Heart left ventricle (tissue), 16 donors: ENCODE data around the gene AQP11. TPM values are rescaled to one million over a fixed set of nuclear protein-coding genes. Genes with fewer than 3 reads are reported as not detected.

Source experiments
- ATAC-seq, 4 donors: fragments of 200-7000 bp; cut with Tn5 transposase; one replicate each; pipeline ENCODE4 v1.9.1; 2020 to 2022; ENCODE audit warnings: moderate library complexity in 4 of 4, mild to moderate bottlenecking in 3 of 4, moderate number of reproducible peaks in 1 of 4
- DNase-seq, 5 donors: peaks; one replicate each; pipeline ENCODE4 v3.0.0-alpha.2; 2020
- H3K27ac ChIP-seq, 12 donors: fragments of 200-600 bp; sonication (generic) in 4 of 12; one replicate each; pipeline versions ENCODE4 v1.5.0 to v1.8.0; 2016 to 2022; ENCODE audit warnings: mild to moderate bottlenecking in 2 of 12
- H3K27me3 ChIP-seq, 9 donors: fragments of 200-600 bp; sonication (generic) in 2 of 9; one replicate each; pipeline versions ENCODE4 v1.5.1 to v1.8.0; 2016 to 2022; ENCODE audit warnings: mild to moderate bottlenecking in 3 of 9
- H3K36me3 ChIP-seq, 9 donors: fragments of 200-600 bp; sonication (generic) in 2 of 9; one replicate each; pipeline versions ENCODE4 v1.5.0 to v1.8.0; 2018 to 2022; ENCODE audit warnings: mild to moderate bottlenecking in 2 of 9
- H3K4me1 ChIP-seq, 12 donors: fragments of 200-600 bp; sonication (generic) in 4 of 12; one replicate each; pipeline versions ENCODE4 v1.5.0 to v1.8.0; 2016 to 2022; ENCODE audit warnings: mild to moderate bottlenecking in 3 of 12
- H3K4me3 ChIP-seq, 12 donors: fragments of 200-600 bp; sonication (generic) in 4 of 12; one replicate each; pipeline versions ENCODE4 v1.5.0 to v1.8.0; 2017 to 2022; ENCODE audit warnings: mild to moderate bottlenecking in 9 of 12, moderate library complexity in 4 of 12
- H3K9me3 ChIP-seq, 12 donors: fragments of 200-600 bp; sonication (generic) in 4 of 12; one replicate each; pipeline versions ENCODE4 v1.5.0 to v1.8.0; 2016 to 2022; ENCODE audit warnings: mild to moderate bottlenecking in 1 of 12
- CTCF ChIP-seq, 12 donors: fragments of 200-600 bp; sonication (generic) in 4 of 12; IDR thresholded peaks; one replicate each; pipeline versions ENCODE4 v1.5.0 to v1.8.0; 2018 to 2022; ENCODE audit warnings: antibody characterized with exemption in 12 of 12, mild to moderate bottlenecking in 5 of 12
- POLR2A ChIP-seq, 2 donors: fragments of 450-650 bp; IDR thresholded peaks; one replicate each; pipeline ENCODE4 v1.6.1; 2017; ENCODE audit warnings: antibody characterized with exemption in 2 of 2, mild to moderate bottlenecking in 2 of 2, moderate library complexity in 2 of 2
- WGBS, 4 donors: extraction: QIAGEN DNeasy Blood & Tissue Kit in 2 of 4; methylation state at CpG; one replicate each; pipeline versions ENCODE4 v1.1.5 to v1.1.7; 2013 to 2018; 5-methylcytosine and 5-hydroxymethylcytosine counted together
- intact Hi-C, 10 donors: fragments of 100-400 bp; cut with DNase I; formaldehyde crosslinking; loops; one replicate each; pipeline versions ENCODE4 v1.11.1 to v1.14.2; 2022
- polyA plus RNA-seq, 2 donors: library from polyadenylated mRNA; stranded (reverse); fragments of 200-250 nt; gene quantifications; one replicate each; pipeline ENCODE4 v1.2.3, GENCODE V29; 2013
- total RNA-seq, 9 donors: library from RNA; depleted of rRNA in 2 of 9; stranded (reverse); fragments of >200 nt in 2 of 9; fragmentation: NEBNext Ultra II Directional in 3 of 9; extraction: Animal tissue kit (Norgen Biotek cat#: 25700) in 3 of 9; gene quantifications; one replicate each; pipeline versions ENCODE4 v1.1.0 to v1.2.4, GENCODE V29; 2016 to 2023
- donor health status: ischemic (EF 13 %, LVEDD 7.1; RV severe dilation, severe dysfunction).
- donor health status: healthy with polysubstance abuse.
- donor health status: DM: no; HTN: yes; CAD: no.
- donor health status: DM: no; HTN: no; CAD: no.
- donor health status: ischemic (EF 25% LVEDD 6.9; RV normal size, moderate dysfunction).
- donor health status: ischemic (EF 25% LVEDD 5.7; RV mildly dilated, moderate dysfunction).
- donor health status: healthy.
- donor health status: DM: yes; HTN: yes; CAD: no.
- donor health status: ischemic (EF 35%, LVEDD 5.7; RV mildly dilated, moderate dysfunction).
- donor health status: nonischemic (EF 11% LVEDD 7.7; RV severe dilation, severe dysfunction).
- donor health status: DM: yes; HTN: yes; CAD: no.
- donor health status: PGD.
- donor health status: ischemic (EF 29% LVEDD 5.4; RV normal size, mild dysfunction).
- donor health status: nonischemic (EF 23%, LVEDD 6.1; RV moderate dilation, normal function).

Gene AQP11
- total and polyA plus RNA-seq, 11 donors, result 0.27 to 1.8 (median 0.85) TPM

GRCh38 chr11:77580712-77581337 lies 8.9 kb upstream of the AQP11 start:
- Histone ChIP-seq H3K27me3 (no peaks in the 10 kb centered on the region), H3K9me3 (peaks cover 0 to 22% (median 2%) of the 10 kb centered on the region in 12 donors), H3K4me3 (no peak overlapping the region), H3K27ac (no peak overlapping the region), H3K4me1 (no peaks in the 10 kb centered on the region), H3K36me3 (no peaks in the 10 kb centered on the region)
- TF ChIP-seq POLR2A (IDR thresholded peaks at IDR 0.05) (no peak), CTCF (IDR thresholded peaks at IDR 0.05) (no peak)
- intact Hi-C loops, result no loop called here
- ATAC-seq (no peak), DNase-seq (no peak)
- WGBS, 4 donors, result 77 to 85% (median 79%) methylated on average over 5 of the region's 5 CpGs

GRCh38 chr11:77589181-77589520 lies 602 bp upstream of the AQP11 start:
- ATAC-seq (peak in 2 of 4 donors; percentile 2 to 30), DNase-seq (no peak)
- 2 to 6% (median 3%) methylated on average over 11 to 19 of the region's 19 CpGs for WGBS, 4 donors
- H3K4me3 ChIP-seq, result peak overlapping the region; percentile 42 to 97 (median 68)
- peaks cover 0 to 20% (median 10%) of the 10 kb centered on the region in 12 donors for H3K4me1 ChIP-seq
- H3K36me3 ChIP-seq, result no peaks in the 10 kb centered on the region
- intact Hi-C loops, result no loop called here
- TF ChIP-seq POLR2A (IDR thresholded peaks at IDR 0.05), result no peak
- TF ChIP-seq CTCF (IDR thresholded peaks at IDR 0.05), result no peak
- H3K27ac ChIP-seq, result peak overlapping the region in 11 of 12 donors; percentile 62 to 93 (median 76)
- no peaks in the 10 kb centered on the region for H3K9me3 ChIP-seq
- H3K27me3 ChIP-seq, result no peaks in the 10 kb centered on the region

GRCh38 chr11:77590194-77590782 lies 535 bp downstream of the AQP11 start:
- 8 to 12% (median 12%) methylated on average over 19 to 31 of the region's 31 CpGs for WGBS, 4 donors
- no peak for TF ChIP-seq CTCF (IDR thresholded peaks at IDR 0.05)
- no peak for TF ChIP-seq POLR2A (IDR thresholded peaks at IDR 0.05)
- peak in 4 of 5 donors; percentile 13 to 71 (median 42) for DNase-seq

GRCh38 chr11:77592727-77593126 lies 3.0 kb downstream of the AQP11 start:
- Histone ChIP-seq H3K27ac (no peak overlapping the region), H3K9me3 (no peaks in the 10 kb centered on the region), H3K4me3 (no peak overlapping the region), H3K4me1 (peaks cover 0 to 20% (median 10%) of the 10 kb centered on the region in 12 donors), H3K27me3 (no peaks in the 10 kb centered on the region), H3K36me3 (no peaks in the 10 kb centered on the region)
- intact Hi-C loops, result no loop called here
- TF ChIP-seq CTCF (IDR thresholded peaks at IDR 0.05) (no peak), POLR2A (IDR thresholded peaks at IDR 0.05) (no peak)
- DNase-seq (no peak), ATAC-seq (no peak)
- WGBS, 4 donors, result 73 to 78% (median 76%) methylated on average over 2 of the region's 2 CpGs

More at GRCh38 chr11:77590194-77590782, 535 bp downstream of the AQP11 start:
- intact Hi-C loops, result no loop called here
- Histone ChIP-seq H3K36me3 (no peaks in the 10 kb centered on the region), H3K27me3 (no peaks in the 10 kb centered on the region), H3K9me3 (no peaks in the 10 kb centered on the region), H3K27ac (peak overlapping the region in 8 of 12 donors; percentile 62 to 93 (median 76)), H3K4me3 (peak overlapping the region; percentile 42 to 97 (median 68)), H3K4me1 (peaks cover 0 to 20% (median 10%) of the 10 kb centered on the region in 12 donors)
- ATAC-seq, result peak; percentile 9 to 30 (median 20)
